GM12874 (cell line): ENCODE data around the gene NXPH3.

Experiments
- TF ChIP-seq, protein P1 (sequence below): IDR thresholded peaks from 2 replicates; pipeline ENCODE4 v1.5.1; 2011; ENCODE audit warnings: low read depth, mild to moderate bottlenecking, control low read depth, low read length, moderate library complexity; ENCODE audit not compliant: insufficient read depth

The NXPH3 gene

DNA sequence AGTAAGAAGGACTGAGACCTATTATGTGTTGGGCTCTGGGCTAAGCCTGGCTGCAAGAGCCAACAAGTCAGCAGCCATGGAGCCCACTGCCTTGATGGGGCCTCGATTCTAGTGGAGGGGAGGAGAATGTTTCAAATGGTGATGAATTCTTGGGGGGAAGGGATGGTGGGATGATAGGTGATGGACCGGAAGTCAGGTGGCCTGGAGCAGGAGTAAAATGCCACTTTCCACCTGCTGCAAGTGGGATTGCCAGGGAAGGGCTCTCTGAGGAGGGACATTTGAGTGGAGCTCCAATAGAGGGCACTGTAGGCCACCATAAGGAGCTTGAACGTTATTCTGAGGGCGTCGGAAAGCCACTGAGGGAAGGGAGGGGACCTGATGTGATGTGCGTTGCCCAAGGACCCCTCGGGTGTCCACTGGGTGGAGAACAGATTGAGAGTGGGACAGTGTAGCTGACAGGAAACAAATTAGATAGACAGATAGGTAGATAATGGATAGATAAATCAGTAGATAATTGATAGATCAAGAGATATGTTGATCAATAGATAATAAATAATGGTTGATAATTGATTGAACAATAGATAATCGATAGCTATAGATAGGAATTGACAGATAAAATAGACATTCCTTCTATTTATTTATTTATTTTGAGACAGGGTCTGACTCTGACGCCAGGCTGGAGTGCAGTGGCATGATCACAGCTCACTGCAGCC is 18.2 kb upstream of the NXPH3 start:
- TF ChIP-seq, protein P1, sequence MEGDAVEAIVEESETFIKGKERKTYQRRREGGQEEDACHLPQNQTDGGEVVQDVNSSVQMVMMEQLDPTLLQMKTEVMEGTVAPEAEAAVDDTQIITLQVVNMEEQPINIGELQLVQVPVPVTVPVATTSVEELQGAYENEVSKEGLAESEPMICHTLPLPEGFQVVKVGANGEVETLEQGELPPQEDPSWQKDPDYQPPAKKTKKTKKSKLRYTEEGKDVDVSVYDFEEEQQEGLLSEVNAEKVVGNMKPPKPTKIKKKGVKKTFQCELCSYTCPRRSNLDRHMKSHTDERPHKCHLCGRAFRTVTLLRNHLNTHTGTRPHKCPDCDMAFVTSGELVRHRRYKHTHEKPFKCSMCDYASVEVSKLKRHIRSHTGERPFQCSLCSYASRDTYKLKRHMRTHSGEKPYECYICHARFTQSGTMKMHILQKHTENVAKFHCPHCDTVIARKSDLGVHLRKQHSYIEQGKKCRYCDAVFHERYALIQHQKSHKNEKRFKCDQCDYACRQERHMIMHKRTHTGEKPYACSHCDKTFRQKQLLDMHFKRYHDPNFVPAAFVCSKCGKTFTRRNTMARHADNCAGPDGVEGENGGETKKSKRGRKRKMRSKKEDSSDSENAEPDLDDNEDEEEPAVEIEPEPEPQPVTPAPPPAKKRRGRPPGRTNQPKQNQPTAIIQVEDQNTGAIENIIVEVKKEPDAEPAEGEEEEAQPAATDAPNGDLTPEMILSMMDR: peak; percentile 67

DNA sequence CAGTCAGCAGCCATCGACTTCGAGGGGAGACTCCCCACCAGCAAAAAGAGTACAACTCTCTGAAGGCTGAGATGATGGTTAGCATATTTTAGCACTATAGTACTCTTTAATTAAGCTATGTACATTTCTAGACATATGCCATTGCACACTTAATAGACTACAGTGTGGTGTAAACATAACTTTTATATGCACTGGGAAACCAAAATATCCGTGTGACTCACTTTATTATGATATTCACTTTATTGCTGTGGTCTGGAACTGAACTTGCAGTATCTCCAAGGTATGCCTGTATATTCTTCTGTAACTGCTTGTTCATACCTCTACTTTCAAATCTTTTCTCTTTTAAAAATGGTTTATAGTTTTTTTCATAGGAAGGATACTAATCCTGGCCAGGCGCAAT is 11.0 kb upstream of the NXPH3 start:
- TF ChIP-seq, protein P1: no peak

DNA sequence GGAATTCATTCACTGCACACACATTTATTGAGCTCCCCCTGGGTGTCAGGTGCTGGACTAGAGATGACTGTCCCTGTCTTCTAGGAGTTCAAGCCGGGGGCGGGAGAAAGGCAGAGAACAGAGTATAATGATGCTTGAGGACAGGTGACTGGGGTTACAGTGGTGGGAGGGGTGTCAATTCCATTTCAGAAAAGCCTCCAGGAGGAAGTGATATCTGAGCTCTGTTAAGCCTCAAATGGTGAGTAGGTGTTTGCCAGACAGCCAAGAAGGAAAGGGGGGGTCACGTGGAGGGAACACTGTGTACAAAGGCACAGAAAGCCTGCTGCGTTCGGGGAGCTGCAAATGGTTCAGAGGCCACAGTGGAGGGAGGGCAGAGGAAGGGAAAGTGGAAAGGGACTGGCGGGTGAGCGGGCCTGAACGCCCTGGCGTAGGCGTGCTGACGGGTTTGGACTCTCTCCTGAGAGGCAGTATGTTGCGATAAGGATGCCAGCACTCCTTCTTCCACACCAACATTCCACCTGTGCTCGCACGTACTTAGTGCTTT is 9.7 kb upstream of the NXPH3 start:
- TF ChIP-seq, protein P1: no peak

DNA sequence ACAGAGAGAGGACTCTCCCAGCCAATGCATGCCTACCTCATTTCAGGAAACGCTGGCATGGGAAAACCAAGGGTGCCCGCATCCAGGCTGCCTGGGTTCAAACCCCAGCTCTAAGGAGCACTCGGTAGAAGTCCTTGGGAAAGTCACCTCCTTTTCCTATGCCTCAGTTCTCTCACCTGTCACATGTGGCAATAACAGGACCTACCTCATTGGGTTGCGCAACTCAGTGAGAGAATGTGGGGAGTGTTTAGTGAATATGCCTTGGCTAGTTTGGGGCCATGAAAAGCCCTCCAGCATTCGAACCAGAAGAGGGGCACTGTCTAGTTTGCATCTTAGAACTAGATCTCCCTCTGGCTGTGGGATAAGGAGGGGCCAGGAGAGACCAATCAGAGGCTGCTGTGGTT is 9.0 kb upstream of the NXPH3 start:
- TF ChIP-seq, protein P1: no peak

DNA sequence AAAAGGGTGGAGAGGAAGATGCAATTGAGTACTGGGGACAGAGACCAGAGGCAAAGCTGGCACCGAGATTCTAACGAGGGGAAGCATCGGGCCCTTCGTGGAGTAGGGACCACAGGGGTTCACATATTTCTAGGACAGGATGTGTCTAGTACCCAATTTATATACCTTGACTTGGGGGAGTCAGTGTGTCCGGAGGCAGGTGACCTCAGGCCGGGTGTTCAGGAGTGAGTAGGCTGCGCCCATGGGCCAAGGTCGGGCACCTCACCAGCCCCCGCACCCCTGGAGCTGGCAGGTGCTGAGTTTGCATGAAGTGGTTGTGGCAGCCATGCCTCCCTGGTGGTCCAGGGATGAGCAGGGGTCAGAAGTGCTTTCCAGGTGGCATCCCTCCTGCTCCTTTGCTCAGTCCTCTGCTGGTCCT is 8.6 kb upstream of the NXPH3 start:
- TF ChIP-seq, protein P1: no peak

DNA sequence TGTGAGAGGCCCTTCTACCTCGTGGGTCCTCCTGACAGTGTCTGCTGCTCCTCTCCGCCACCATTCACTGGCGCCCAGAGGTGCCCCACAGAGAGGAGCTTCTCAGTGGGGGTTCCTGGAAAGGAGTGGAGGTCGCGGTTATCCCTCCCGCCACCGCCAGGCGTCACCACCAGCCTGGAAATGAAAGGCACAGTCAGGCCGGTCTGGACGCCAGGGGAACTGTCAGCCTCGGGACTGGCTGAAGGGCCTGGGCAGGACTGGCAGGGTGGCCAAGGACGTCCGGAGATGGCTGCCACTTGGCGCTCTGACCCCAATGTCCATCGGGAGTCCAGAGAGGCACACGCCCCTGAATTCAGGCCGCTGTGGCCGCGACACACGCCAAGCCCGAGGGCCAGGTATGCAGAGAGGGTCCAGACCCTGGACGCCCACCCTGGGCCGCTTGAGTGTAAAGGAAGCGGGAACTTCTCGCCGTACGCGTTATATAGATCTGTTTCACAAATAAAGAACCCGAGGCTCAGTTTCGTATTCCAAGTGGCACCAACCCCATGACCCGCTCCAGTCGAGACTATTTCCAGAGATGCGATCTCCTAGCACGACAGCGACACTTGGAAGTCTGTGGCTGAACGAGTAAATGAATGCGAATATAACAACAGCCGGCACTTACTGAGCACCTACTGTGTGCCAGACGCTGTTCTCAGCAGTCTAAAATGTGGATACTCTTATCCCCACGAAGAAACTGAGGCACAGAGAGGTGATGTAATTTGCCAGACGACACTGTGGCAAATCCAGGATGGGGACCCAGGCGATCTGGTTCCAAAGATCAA is 7.6 kb upstream of the NXPH3 start:
- TF ChIP-seq, protein P1: peak; percentile 96

DNA sequence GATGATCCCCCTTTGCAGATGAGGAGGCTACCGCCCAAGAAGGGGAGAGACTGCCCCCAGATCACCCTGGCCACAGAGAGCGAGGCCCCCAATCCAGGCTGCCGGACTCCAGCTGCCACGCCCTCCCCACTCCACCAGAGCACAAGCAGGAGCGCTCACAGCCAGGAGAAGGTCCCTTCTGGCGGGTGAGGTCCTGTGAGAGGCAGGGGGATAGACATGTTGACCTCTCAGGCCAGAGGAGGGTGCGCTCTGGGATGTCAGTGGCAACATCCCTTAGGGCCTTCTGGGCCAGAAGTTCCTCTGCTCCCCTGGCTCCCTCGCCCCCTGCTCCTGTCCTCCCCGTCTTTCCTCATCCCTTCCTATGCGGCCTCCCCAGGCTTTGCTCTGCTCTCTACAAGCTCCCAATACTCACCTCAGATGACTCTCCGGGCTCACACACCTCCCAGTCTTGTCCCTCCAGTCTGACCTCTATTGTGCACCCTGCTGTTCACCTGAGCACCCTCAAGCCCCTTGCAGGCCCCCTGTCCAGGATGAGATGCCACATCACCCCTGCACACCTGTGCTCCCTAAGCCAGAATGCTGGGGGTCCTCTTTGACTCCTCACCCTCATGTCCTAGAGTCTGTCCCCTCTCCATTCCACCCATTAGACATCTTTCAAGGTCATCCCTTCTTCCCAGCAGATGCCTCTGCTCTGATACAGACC is 5.0 kb upstream of the NXPH3 start:
- TF ChIP-seq, protein P1: no peak
